ENCODE measurements around the gene CRACDL. TPM values are rescaled to one million over a fixed set of nuclear protein-coding genes. Genes with fewer than 3 reads are reported as not detected.

CRACDL gene
- total and polyA plus RNA-seq, 5 experiments from 2014 or later, result 0.12 to 2.0 (median 0.81) TPM

- no peak for DNase-seq
- Mint-ChIP-seq H3K4me3 (no peak overlapping the region), H3K36me3 (peaks cover 0 to 6% (median 5%) of the 10 kb centered on the region in 3 donors), H3K27me3 (no peaks in the 10 kb centered on the region), H3K4me1 (peaks cover 20 to 42% (median 26%) of the 10 kb centered on the region in 4 donors), H3K27ac (peak overlapping the region in 3 of 10 donors; percentile 8 to 46 (median 20)), H3K9me3 (peaks cover 0 to 10% (median 6%) of the 10 kb centered on the region in 9 donors)
- POLR2A ChIA-PET, result interaction anchor here (1.1 to 2.5 kb wide), 2 partner anchors 10 to 47 kb away, joined by 4 to 8 read pairs; partner anchors contain the start of gene MGAT4A
- no peak for ATAC-seq
These were observed 158.9 kb downstream of the CRACDL start for GRCh38 chr2:98777076-98777475.

DNA sequence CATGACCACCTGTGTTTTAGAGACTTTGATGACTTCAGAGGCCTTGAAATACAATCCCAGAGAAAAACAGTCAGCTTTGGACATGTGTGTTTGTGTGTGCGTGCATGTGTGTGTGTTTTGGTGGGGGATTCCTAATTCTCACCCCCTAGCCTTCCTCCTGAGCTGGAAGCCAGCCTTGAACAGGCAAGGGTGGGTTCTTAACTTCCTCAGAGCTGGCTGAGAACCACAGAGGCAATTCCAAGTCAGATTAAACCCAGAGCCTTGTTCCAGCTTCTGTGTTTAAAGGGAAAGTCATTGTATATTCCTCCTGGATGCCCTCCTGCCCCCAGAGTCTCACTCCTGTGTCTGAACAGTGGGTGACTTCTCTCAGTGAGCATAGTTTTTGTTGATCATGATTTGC is 159.9 kb downstream of the CRACDL start:
- POLR2A ChIA-PET, result interaction anchor here (0.9 to 7.4 kb wide), 3 partner anchors 46 to 48 kb away, joined by 6 to 53 read pairs (median 8); partner anchors contain the start of gene MGAT4A
- Mint-ChIP-seq H3K36me3 (no peaks in the 10 kb centered on the region), H3K27ac (peak overlapping the region in 4 of 10 donors; percentile 10 to 35 (median 33)), H3K4me3 (no peak overlapping the region), H3K4me1 (peaks cover 27 to 51% (median 36%) of the 10 kb centered on the region in 4 donors), H3K9me3 (peaks cover 0 to 3% (median 0%) of the 10 kb centered on the region in 9 donors), H3K27me3 (no peaks in the 10 kb centered on the region)
- ATAC-seq, result no peak
- no peak for DNase-seq

GRCh38 chr2:98775146-98775986 is 160.7 kb downstream of the CRACDL start:
- Mint-ChIP-seq H3K4me1 (peaks cover 32 to 56% (median 42%) of the 10 kb centered on the region in 4 donors), H3K27ac (peak overlapping the region in 9 of 10 donors; percentile 53 to 96 (median 70)), H3K4me3 (no peak overlapping the region), H3K27me3 (no peaks in the 10 kb centered on the region), H3K36me3 (no peaks in the 10 kb centered on the region), H3K9me3 (peaks cover 0 to 3% (median 0%) of the 10 kb centered on the region in 9 donors)
- ATAC-seq (no peak), DNase-seq (no peak)
- POLR2A ChIA-PET, result interaction anchor here (0.9 to 7.4 kb wide), 3 partner anchors 17 to 47 kb away, joined by 3 to 53 read pairs (median 6); no protein-coding TSS in a partner anchor

DNA sequence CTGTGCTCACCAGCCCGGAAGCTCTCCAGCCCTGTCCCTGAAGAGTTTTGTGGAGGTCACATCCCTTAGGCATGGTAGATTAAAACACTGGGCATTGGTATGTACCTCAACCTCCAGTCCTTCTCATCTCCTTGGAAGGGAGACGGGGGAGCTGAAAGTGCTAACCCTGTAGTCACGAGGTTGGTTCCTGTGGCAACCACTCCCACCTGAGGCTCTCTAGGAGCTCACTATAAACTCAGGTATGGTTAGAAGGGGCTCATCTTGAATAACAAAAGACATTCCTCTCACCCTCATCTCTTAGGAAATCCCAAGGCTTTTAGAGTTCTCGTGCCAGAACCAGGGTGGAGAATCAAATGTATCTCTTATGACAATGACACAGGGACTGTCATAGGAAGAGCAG is 162.1 kb downstream of the CRACDL start:
- Mint-ChIP-seq H3K27ac (peak overlapping the region; percentile 96 to 100 (median 98)), H3K9me3 (no peaks in the 10 kb centered on the region), H3K36me3 (no peaks in the 10 kb centered on the region), H3K4me1 (peaks cover 41 to 68% (median 56%) of the 10 kb centered on the region in 4 donors), H3K27me3 (no peaks in the 10 kb centered on the region), H3K4me3 (peak overlapping the region in 9 of 10 donors; percentile 13 to 96 (median 93))
- POLR2A ChIA-PET, result interaction anchor here (0.9 to 11.1 kb wide), 6 partner anchors 7 to 89 kb away, joined by 3 to 360 read pairs (median 32); partner anchors contain the start of gene MGAT4A
- ATAC-seq, result no peak
- DNase-seq, result no peak

DNA sequence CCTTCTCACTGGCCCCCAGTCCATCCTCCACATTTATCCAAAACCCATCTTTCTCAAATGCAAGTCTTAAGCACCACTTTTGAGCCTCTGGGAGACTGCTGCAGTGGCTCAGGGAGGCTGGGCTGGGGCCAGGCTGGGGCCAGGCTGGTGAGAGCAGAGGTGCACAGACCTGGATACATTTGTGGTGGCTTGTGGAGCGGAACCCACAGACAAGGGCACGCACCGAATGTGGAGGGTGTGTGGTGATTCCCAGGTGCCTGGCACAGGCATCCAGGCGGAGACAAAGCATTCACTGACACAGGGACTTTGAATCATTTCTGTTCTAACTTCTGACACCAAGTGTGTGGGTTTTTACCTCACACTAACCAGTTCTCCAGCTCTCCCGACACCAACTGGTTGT is 162.9 kb downstream of the CRACDL start:
- POLR2A ChIA-PET, result interaction anchor here (0.9 to 11.1 kb wide), 9 partner anchors 8 to 117 kb away, joined by 3 to 360 read pairs (median 12); partner anchors contain the start of gene MGAT4A
- Mint-ChIP-seq H3K27ac (peak overlapping the region; percentile 96 to 100 (median 98)), H3K27me3 (no peaks in the 10 kb centered on the region), H3K9me3 (no peaks in the 10 kb centered on the region), H3K36me3 (no peaks in the 10 kb centered on the region), H3K4me3 (peak overlapping the region; percentile 82 to 96 (median 93)), H3K4me1 (peaks cover 48 to 75% (median 63%) of the 10 kb centered on the region in 4 donors)
- no peak for DNase-seq
- no peak for ATAC-seq

DNA sequence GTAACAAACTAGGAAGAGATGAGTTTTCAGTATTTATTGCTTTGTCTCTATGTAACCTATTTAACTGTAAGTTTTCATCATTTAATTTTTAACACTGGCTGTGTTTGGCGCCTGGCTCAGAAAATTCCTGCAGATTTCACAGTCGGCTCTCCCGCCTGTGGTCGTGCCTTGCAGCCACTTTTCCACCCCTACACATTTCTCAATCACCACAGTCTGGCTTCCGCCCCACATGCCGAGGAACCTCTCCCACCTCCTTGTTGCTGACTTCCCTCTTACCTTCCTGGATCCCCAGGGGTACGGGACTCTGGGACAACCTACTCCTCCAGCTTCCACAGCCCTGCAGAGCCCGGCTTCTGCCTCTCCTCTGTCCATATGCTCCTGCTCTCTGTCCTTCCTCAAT is 163.5 kb downstream of the CRACDL start:
- Mint-ChIP-seq H3K27me3 (no peaks in the 10 kb centered on the region), H3K27ac (peak overlapping the region; percentile 96 to 100 (median 98)), H3K4me3 (peak overlapping the region; percentile 82 to 96 (median 93)), H3K36me3 (no peaks in the 10 kb centered on the region), H3K4me1 (peaks cover 49 to 81% (median 68%) of the 10 kb centered on the region in 4 donors), H3K9me3 (no peaks in the 10 kb centered on the region)
- DNase-seq, result no peak
- POLR2A ChIA-PET, result interaction anchor here (0.9 to 11.1 kb wide), 15 partner anchors 9 to 123 kb away, joined by 4 to 360 read pairs (median 9); partner anchors contain the start of gene MGAT4A
- no peak for ATAC-seq

DNA sequence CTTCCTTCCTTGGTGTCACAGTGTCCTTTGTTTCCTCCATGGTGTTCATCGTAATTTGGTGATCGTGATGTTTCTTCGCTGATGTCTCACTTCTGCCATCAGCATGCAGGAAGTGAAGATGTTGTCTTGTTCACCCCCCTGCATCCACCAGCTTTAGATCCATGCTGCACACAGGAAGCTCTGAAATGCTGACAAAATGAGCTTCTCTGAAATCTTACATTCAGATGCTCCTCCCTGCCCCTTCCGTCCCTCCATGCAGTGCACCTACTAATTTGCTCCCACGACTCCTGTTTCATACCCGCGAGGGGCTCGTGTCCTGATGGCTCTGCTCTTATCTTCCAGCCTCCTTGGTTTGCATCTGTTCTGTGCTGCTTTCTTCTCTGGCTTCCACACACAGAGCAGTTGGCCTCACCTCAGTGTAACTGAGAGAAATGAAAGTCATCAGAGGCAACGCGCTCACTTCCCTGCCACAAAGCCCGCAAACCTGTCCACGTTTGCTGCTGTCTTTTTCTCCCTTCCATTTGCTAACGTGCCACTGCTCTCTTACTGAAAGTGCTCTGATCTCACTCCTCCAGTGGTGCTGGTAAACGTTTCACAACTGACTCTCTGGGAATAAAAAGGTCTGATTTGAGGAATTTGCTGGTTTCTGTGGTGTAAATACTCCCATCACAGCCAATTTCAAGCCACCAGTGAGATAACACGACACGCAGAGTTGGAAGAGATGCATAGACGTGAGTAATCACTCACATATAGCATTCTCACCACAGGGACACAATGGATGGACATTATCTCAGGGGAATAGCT is 164.1 kb downstream of the CRACDL start:
- peak; percentile 32 to 91 (median 78) for DNase-seq

GRCh38 chr2:98771264-98771663 is 164.8 kb downstream of the CRACDL start:
- Mint-ChIP-seq H3K4me1 (peaks cover 50 to 92% (median 81%) of the 10 kb centered on the region in 4 donors), H3K27me3 (no peaks in the 10 kb centered on the region), H3K4me3 (peak overlapping the region; percentile 82 to 96 (median 93)), H3K27ac (peak overlapping the region; percentile 96 to 100 (median 98)), H3K9me3 (no peaks in the 10 kb centered on the region), H3K36me3 (peaks cover 0 to under 1% (median 0%) of the 10 kb centered on the region in 3 donors)
- POLR2A ChIA-PET, result interaction anchor here (0.6 to 11.1 kb wide), 38 partner anchors 10 to 565 kb away, joined by 3 to 360 read pairs (median 6); partner anchors contain the start of genes EIF5B, MGAT4A and TXNDC9
- ATAC-seq (peak in 1 of 2 donors; percentile 3), DNase-seq (peak in 1 of 10 donors; percentile 12)

More for the DNA sequence above, 164.1 kb downstream of the CRACDL start:
- Mint-ChIP-seq H3K27ac (peak overlapping the region; percentile 96 to 100 (median 98)), H3K4me1 (peaks cover 48 to 86% (median 74%) of the 10 kb centered on the region in 4 donors), H3K9me3 (no peaks in the 10 kb centered on the region), H3K36me3 (no peaks in the 10 kb centered on the region), H3K4me3 (peak overlapping the region; percentile 82 to 96 (median 93)), H3K27me3 (no peaks in the 10 kb centered on the region)
- peak; percentile 68 to 78 for ATAC-seq
- POLR2A ChIA-PET, result interaction anchor here (0.7 to 11.1 kb wide), 36 partner anchors 9 to 565 kb away, joined by 3 to 360 read pairs (median 7); partner anchors contain the start of genes EIF5B, MGAT4A and TXNDC9

DNA sequence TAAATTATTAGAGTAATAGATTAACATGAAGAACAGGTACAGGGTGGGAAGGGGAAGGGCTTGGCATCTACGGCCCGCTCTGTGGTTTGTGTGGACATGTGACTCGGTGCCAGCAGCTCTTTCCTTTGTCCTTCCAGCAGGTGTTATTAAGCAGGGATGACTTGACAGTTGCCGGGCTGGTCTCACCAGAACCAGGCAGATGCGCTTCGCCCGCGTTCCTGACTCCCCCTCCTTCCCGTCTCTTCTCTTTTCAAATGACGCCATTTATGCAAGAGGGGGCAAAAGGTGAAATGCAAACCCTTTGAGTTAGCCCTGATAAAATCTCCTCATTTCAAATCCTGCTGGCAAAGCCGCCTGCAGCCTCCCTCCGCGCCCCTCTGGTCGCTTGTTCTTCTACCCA is 166.2 kb downstream of the CRACDL start:
- Mint-ChIP-seq H3K4me1 (peaks cover 54 to 91% (median 87%) of the 10 kb centered on the region in 4 donors), H3K36me3 (peaks cover 0 to 2% (median 0%) of the 10 kb centered on the region in 3 donors), H3K9me3 (no peaks in the 10 kb centered on the region), H3K27me3 (no peaks in the 10 kb centered on the region), H3K4me3 (peak overlapping the region; percentile 82 to 96 (median 93)), H3K27ac (peak overlapping the region; percentile 96 to 100 (median 98))
- ATAC-seq (peak in 1 of 2 donors; percentile 18), DNase-seq (peak in 7 of 10 donors; percentile 36 to 55 (median 49))
- POLR2A ChIA-PET, result interaction anchor here (1.7 to 11.1 kb wide), 10 partner anchors 10 to 306 kb away, joined by 4 to 360 read pairs (median 24); partner anchors contain the start of gene MGAT4A

DNA sequence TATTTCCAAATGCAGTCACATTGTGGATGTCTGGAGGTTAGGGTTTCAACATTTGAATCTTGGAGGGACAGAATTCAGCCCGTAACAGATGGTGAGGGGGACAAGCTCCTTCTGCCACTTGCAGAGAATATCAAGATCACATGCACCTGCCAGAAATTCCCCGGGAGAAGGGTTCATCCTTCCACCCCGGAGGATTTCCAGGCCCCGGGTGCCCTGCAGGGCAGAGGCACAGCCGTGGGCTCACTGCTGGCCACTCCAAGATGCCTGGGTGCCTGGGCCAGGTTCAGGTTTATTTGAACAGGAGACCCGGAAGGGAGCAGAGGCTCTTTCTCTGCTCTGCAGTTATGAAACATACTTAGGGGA is 166.9 kb downstream of the CRACDL start:
- Mint-ChIP-seq H3K4me1 (peaks cover 53 to 92% (median 84%) of the 10 kb centered on the region in 4 donors), H3K27me3 (no peaks in the 10 kb centered on the region), H3K27ac (peak overlapping the region; percentile 85 to 99 (median 97)), H3K36me3 (peaks cover 0 to 2% (median 0%) of the 10 kb centered on the region in 3 donors), H3K9me3 (no peaks in the 10 kb centered on the region), H3K4me3 (peak overlapping the region; percentile 44 to 96 (median 68))
- DNase-seq (no peak), ATAC-seq (no peak)
- POLR2A ChIA-PET, result interaction anchor here (1.3 to 11.1 kb wide), 6 partner anchors 10 to 114 kb away, joined by 3 to 360 read pairs (median 51); partner anchors contain the start of gene MGAT4A

DNA sequence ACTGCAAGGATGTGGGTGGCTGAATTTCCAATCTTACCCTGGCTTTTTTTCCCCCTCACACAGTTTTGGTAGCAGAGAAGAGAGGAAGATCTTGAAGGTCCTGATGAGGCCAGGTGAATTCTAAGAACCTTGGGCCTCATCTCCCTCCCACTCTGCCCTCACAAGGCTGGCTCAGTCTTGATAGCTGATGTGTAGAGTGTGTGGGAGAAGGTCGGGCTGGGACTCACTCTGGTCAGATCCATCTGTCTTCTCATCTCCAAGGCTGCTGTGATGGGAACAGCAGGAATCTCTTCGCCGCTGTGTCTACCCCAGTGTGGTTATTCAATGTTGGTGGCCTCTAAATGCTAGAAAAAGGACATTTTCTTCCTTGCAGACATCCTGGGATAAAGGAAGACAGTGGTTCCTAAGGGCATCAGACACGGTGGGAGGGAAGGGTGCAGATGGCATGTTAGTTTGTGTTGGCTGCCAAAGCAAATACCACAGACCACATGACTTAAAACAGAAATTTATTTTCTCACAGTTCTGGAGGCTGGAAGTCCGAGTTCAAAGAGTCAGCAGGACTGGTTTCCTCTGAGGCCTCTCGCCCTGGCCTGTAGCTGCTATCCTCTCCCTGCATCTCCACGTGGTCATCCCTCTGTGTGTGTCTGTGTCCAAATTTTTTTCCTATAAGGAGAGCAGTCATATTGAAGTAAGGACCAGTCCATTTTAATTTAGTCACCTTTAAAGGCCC is 167.5 kb downstream of the CRACDL start:
- DNase-seq (peak in 1 of 10 donors; percentile 10), ATAC-seq (no peak)
- Mint-ChIP-seq H3K4me1 (peaks cover 47 to 91% (median 80%) of the 10 kb centered on the region in 4 donors), H3K36me3 (peaks cover 0 to 2% (median 0%) of the 10 kb centered on the region in 3 donors), H3K27me3 (no peaks in the 10 kb centered on the region), H3K27ac (peak overlapping the region; percentile 85 to 99 (median 97)), H3K4me3 (peak overlapping the region; percentile 44 to 96 (median 68)), H3K9me3 (no peaks in the 10 kb centered on the region)
- POLR2A ChIA-PET, result interaction anchor here (1.1 to 11.1 kb wide), 7 partner anchors 9 to 113 kb away, joined by 3 to 360 read pairs (median 5); partner anchors contain the start of gene MGAT4A

Measured in naive thymus-derived CD8-positive, alpha-beta T cell (primary cell).